HCT116 (cell line): ENCODE results near the gene TK1. TPM values are rescaled to one million over a fixed set of nuclear protein-coding genes. Genes with fewer than 3 reads are reported as not detected.

Source experiments
- ATAC-seq: fragments of 200-7000 bp; cut with Tn5 transposase; 2 replicates; pipeline ENCODE4 v1.9.1; 2020; ENCODE audit warnings: mild to moderate bottlenecking, moderate library complexity
- BruUV-seq: library from RNA; stranded (reverse); fragments of 400-500 nt; replicated peaks from 2 replicates; lab custom pipeline; 2021; lab: Mats Ljungman, UMichigan
- CTCF ChIA-PET: fragments of 300-600 bp; sonication (Branson Sonifier 250); formaldehyde crosslinking; loops from one replicate; lab custom pipeline; 2021; ENCODE audit warnings: antibody characterized with exemption; lab: Charles Lee
- POLR2A ChIA-PET: fragments of 300-600, 350-600 bp; sonication (Branson Sonifier 250); formaldehyde crosslinking; loops from one replicate; lab custom pipeline; 2021; ENCODE audit warnings: antibody characterized with exemption; lab: Charles Lee
- RAD21 ChIA-PET, 2 experiments: fragments of 300-600 bp; sonication (Branson Sonifier 250); formaldehyde crosslinking; loops; one replicate each; lab custom pipeline; 2023; ENCODE audit warnings: low total read pairs in 2 of 2; ENCODE audit not compliant: uncharacterized antibody in 2 of 2, unreplicated experiment in 2 of 2, low non-redundant PET in 1 of 2; lab: Charles Lee
- DNase-seq: peaks from one replicate; pipeline ENCODE4 v3.0.0-alpha.2; 2010; ENCODE audit warnings: low read depth, low spot score
- H2AFZ ChIP-seq: fragments of 200-600 bp; shearing (Covaris generic), sonication (generic); 2 replicates; pipeline ENCODE4 v1.6.1; 2017; ENCODE audit warnings: low read depth, mixed run types, mixed read lengths, antibody characterized with exemption, low read length; ENCODE audit not compliant: poor library complexity, severe bottlenecking
- H3K27ac ChIP-seq: 2 replicates; pipeline ENCODE4 v1.5.1; 2012; ENCODE audit warnings: low read depth, low read length
- H3K27me3 ChIP-seq: fragments of 200-600 bp; sonication (generic); 2 replicates; pipeline ENCODE4 v1.6.1; 2016; ENCODE audit warnings: mixed run types, low read length, mixed read lengths; ENCODE audit not compliant: insufficient read depth
- H3K36me3 ChIP-seq, 2 experiments: fragments of 200-500 bp in 1 of 2; fragments of 200-600 bp in 1 of 2; sonication (Bioruptor generic) in 1 of 2; sonication (generic) in 1 of 2; 2 replicates each; pipeline versions ENCODE4 v1.5.1 to v1.6.1; 2014 to 2016; ENCODE audit warnings: low read length in 2 of 2, inconsistent platforms in 1 of 2, mixed read lengths in 1 of 2, mixed run types in 1 of 2; ENCODE audit not compliant: insufficient read depth in 2 of 2, control insufficient read depth in 1 of 2
- H3K4me1 ChIP-seq, 2 experiments: fragments of 200-600 bp in 1 of 2; sonication (generic) in 1 of 2; 2 replicates each; pipeline versions ENCODE4 v1.5.1 to v1.6.1; 2012 to 2017; ENCODE audit warnings: low read length in 2 of 2, inconsistent platforms in 1 of 2, mild to moderate bottlenecking in 1 of 2, mixed read lengths in 1 of 2, mixed run types in 1 of 2, moderate library complexity in 1 of 2; ENCODE audit not compliant: insufficient read depth in 2 of 2, control insufficient read depth in 1 of 2
- H3K4me2 ChIP-seq: fragments of 200-600 bp; sonication (generic); 2 replicates; pipeline ENCODE4 v1.6.1; 2017; ENCODE audit warnings: mixed run types, low read length, mixed read lengths
- H3K4me3 ChIP-seq, 2 experiments: fragments of 200-600 bp in 1 of 2; sonication (generic) in 1 of 2; replicated peaks in 1 of 2; 2 replicates each; pipeline ENCODE4 v1.5.1; 2011 to 2016; ENCODE audit warnings: low read length in 2 of 2, control low read depth in 1 of 2, low read depth in 1 of 2, mild to moderate bottlenecking in 1 of 2, mixed read lengths in 1 of 2, mixed run types in 1 of 2
- H3K79me2 ChIP-seq: fragments of 200-600 bp; sonication (generic); 2 replicates; pipeline ENCODE4 v1.6.1; 2017; ENCODE audit warnings: mild to moderate bottlenecking, mixed run types, low read length, moderate library complexity, mixed read lengths; ENCODE audit not compliant: insufficient read depth
- H3K9ac ChIP-seq: fragments of 200-600 bp; sonication (generic); 2 replicates; pipeline ENCODE4 v1.6.1; 2016; ENCODE audit warnings: low read length, mixed read lengths
- H3K9me2 ChIP-seq: fragments of 200-600 bp; sonication (generic), shearing (Covaris generic); 2 replicates; pipeline ENCODE4 v1.6.1; 2017; ENCODE audit warnings: mixed run types, mild to moderate bottlenecking, moderate library complexity; ENCODE audit not compliant: insufficient read depth
- H3K9me3 ChIP-seq, 2 experiments: fragments of 200-500 bp in 1 of 2; fragments of 200-600 bp in 1 of 2; sonication (Bioruptor generic) in 1 of 2; sonication (generic) in 1 of 2; 2 replicates each; pipeline ENCODE4 v1.6.1; 2014 to 2017; ENCODE audit warnings: low read length in 2 of 2, mixed read lengths in 2 of 2, inconsistent platforms in 1 of 2, low read depth in 1 of 2, mild to moderate bottlenecking in 1 of 2, mixed run types in 1 of 2, moderate library complexity in 1 of 2; ENCODE audit not compliant: control insufficient read depth in 1 of 2, insufficient read depth in 1 of 2
- H4K20me1 ChIP-seq: fragments of 200-600 bp; sonication (generic), shearing (Covaris generic); 2 replicates; pipeline ENCODE4 v1.6.1; 2017; ENCODE audit warnings: mixed run types, mild to moderate bottlenecking, moderate library complexity; ENCODE audit not compliant: insufficient read depth
- CTCF ChIP-seq, 3 experiments: fragments of 200-600 bp in 1 of 3; sonication (generic) in 1 of 3; IDR thresholded peaks in 2 of 3; conservative IDR thresholded peaks in 1 of 3; 2 replicates each; pipeline ENCODE4 v1.5.1; 2012 to 2017; ENCODE audit warnings: low read depth in 2 of 3, low read length in 2 of 3, antibody characterized with exemption in 1 of 3, borderline replicate concordance in 1 of 3, control low read depth in 1 of 3, mild to moderate bottlenecking in 1 of 3, mixed read lengths in 1 of 3, mixed run types in 1 of 3, moderate library complexity in 1 of 3; ENCODE audit not compliant: insufficient read depth in 1 of 3
- EGR1 ChIP-seq: IDR thresholded peaks from 2 replicates; pipeline ENCODE4 v1.6.1; 2012; ENCODE audit warnings: low read depth
- FOSL1 ChIP-seq: IDR thresholded peaks from 2 replicates; pipeline ENCODE4 v1.6.1; 2012; ENCODE audit warnings: low read depth
- JUND ChIP-seq: IDR thresholded peaks from 2 replicates; pipeline ENCODE4 v1.6.1; 2012
- MAX ChIP-seq: IDR thresholded peaks from 2 replicates; pipeline ENCODE4 v1.6.1; 2012
- POLR2A ChIP-seq: IDR thresholded peaks from 2 replicates; pipeline ENCODE4 v1.7.0; 2011; ENCODE audit warnings: borderline replicate concordance; ENCODE audit not compliant: insufficient read depth, insufficient read length; ENCODE audit errors: extremely low read depth
- RAD21 ChIP-seq: IDR thresholded peaks from 2 replicates; pipeline ENCODE4 v1.6.1; 2012; ENCODE audit warnings: low read depth, mild to moderate bottlenecking
- REST ChIP-seq: IDR thresholded peaks from 2 replicates; pipeline ENCODE4 v1.6.1; 2012; ENCODE audit warnings: low read depth
- SIN3A ChIP-seq: IDR thresholded peaks from 2 replicates; pipeline ENCODE4 v1.6.1; 2012; ENCODE audit warnings: low read depth
- SP1 ChIP-seq: IDR thresholded peaks from 2 replicates; pipeline ENCODE4 v1.6.1; 2012; ENCODE audit warnings: low read depth
- SRF ChIP-seq: IDR thresholded peaks from 2 replicates; pipeline ENCODE4 v1.6.1; 2012; ENCODE audit warnings: low read depth
- TCF7L2 ChIP-seq: IDR thresholded peaks from 2 replicates; pipeline ENCODE4 v1.7.0; 2011; ENCODE audit warnings: borderline replicate concordance, inconsistent platforms; ENCODE audit not compliant: insufficient read depth, insufficient read length; ENCODE audit errors: extremely low read depth
- ZFX ChIP-seq: fragments of 450-650 bp; IDR thresholded peaks from 2 replicates; pipeline ENCODE4 v1.6.1; 2017
- intact Hi-C: fragments of 100-400 bp; cut with micrococcal nuclease; formaldehyde crosslinking; loops from 2 replicates; pipeline ENCODE4 v1.10.0; 2022
- total RNA-seq: library from RNA; stranded (reverse); gene quantifications from one replicate; pipeline ENCODE4 v1.2.1, GENCODE V29; 2021; ENCODE audit not compliant: unreplicated experiment

Gene TK1
- total RNA-seq, 1 experiment from 2014 or later: 315 TPM

- H2AFZ ChIP-seq: no peak overlapping the region
- H3K79me2 ChIP-seq: no peaks in the 10 kb centered on the region
- H3K4me3 ChIP-seq: no peak overlapping the region
- H3K36me3 ChIP-seq: no peaks in the 10 kb centered on the region
- no peak overlapping the region for H3K9ac ChIP-seq
- H3K27me3 ChIP-seq: no peaks in the 10 kb centered on the region
- DNase-seq (no peak), ATAC-seq (no peak)
- H3K4me2 ChIP-seq: peak overlapping the region; percentile 22; the same call in 1 of the 2 replicates
- H4K20me1 ChIP-seq: no peaks in the 10 kb centered on the region
- intact Hi-C loops: no loop called here
- TF ChIP-seq SP1: no peak
- peak in 2 of 3 experiments; percentile 96 to 99; a peak in 4 of 6 replicates for TF ChIP-seq CTCF (IDR thresholded peaks at IDR 0.05 in 2 of 3, conservative IDR thresholded peaks at IDR 0.05 in 1 of 3; ENCODE audit: borderline replicate concordance in 1 of 3, insufficient read depth in 1 of 3, low read depth in 2 of 3, low read length in 2 of 3)
- H3K9me2 ChIP-seq: no peaks in the 10 kb centered on the region
- ChIA-PET CTCF (interaction anchor here (0.6 to 2.0 kb wide), 8 partner anchors 10 to 94 kb away, joined by 3 to 11 read pairs (median 5); partner anchors contain the start of genes AFMID, TK1 and TMC6), RAD21 (no interaction called here), POLR2A (interaction anchor here (4.1 kb wide), 1 partner anchor 9 kb away, joined by 35 read pairs; the partner anchor contains the start of genes TMC6 and TMC8)
- no TSS peak for BruUV-seq
- H3K27ac ChIP-seq: peak overlapping the region; percentile 75; the same call in 1 of the 2 replicates
- no peaks in the 10 kb centered on the region for H3K9me3 ChIP-seq
- H3K4me1 ChIP-seq: peaks cover 41 to 76% of the 10 kb centered on the region in 2 experiments
Measured at GRCh38 chr17:78137392-78138203, 49.3 kb downstream of the TK1 start.

GRCh38 chr17:78135858-78136500 is 50.9 kb downstream of the TK1 start:
- ChIA-PET RAD21 (no interaction called here), CTCF (interaction anchor here (1.0 to 2.1 kb wide), 3 partner anchors 41 to 63 kb away, joined by 3 to 8 read pairs (median 6); no protein-coding TSS in a partner anchor), POLR2A (interaction anchor here (1.3 kb wide), 2 partner anchors 40 to 51 kb away, joined by 3 to 6 read pairs; partner anchors contain the start of genes AFMID and TK1)
- ATAC-seq: no peak
- Histone ChIP-seq H3K36me3 (no peaks in the 10 kb centered on the region), H3K4me3 (no peak overlapping the region), H3K79me2 (no peaks in the 10 kb centered on the region), H3K9me2 (no peaks in the 10 kb centered on the region), H3K4me1 (peaks cover 35 to 76% of the 10 kb centered on the region in 2 experiments), H3K9me3 (no peaks in the 10 kb centered on the region), H4K20me1 (no peaks in the 10 kb centered on the region), H3K4me2 (no peak overlapping the region), H2AFZ (no peak overlapping the region), H3K27me3 (no peaks in the 10 kb centered on the region), H3K27ac (no peak overlapping the region), H3K9ac (no peak overlapping the region)
- no TSS peak for BruUV-seq
- intact Hi-C loops: no loop called here
- no peak for DNase-seq
- TF ChIP-seq SIN3A (no peak), SRF (no peak), RAD21 (no peak), ZFX (no peak), REST (no peak), MAX (no peak), EGR1 (no peak), TCF7L2 (no peak), JUND (no peak), FOSL1 (no peak), POLR2A (no peak)
